A549 (cell line): ENCODE measurements around the gene LAMA2.

Source experiments
- HDAC2 ChIP-seq: fragments of 200-600 bp; sonication (generic); IDR thresholded peaks from 2 replicates; pipeline ENCODE4 v1.6.1; 2016
- MAX ChIP-seq: IDR thresholded peaks from 2 replicates; pipeline ENCODE4 v1.6.1; 2012

GRCh38 chr6:129516787-129517186 is 633.8 kb downstream of the LAMA2 start:
- TF ChIP-seq HDAC2 (no peak), MAX (no peak)
